IPS-20b (cell line): ENCODE results near the gene TNFSF10.

Experiments
- H3K27ac ChIP-seq: one replicate; pipeline ENCODE4 v1.5.1; 2013; ENCODE audit warnings: low read length
- H3K27me3 ChIP-seq: 2 replicates; pipeline ENCODE4 v1.6.1; 2013; ENCODE audit warnings: mild to moderate bottlenecking, low read length, inconsistent platforms; ENCODE audit not compliant: insufficient read depth
- H3K36me3 ChIP-seq: 2 replicates; pipeline ENCODE4 v1.6.1; 2013; ENCODE audit warnings: low read depth, mild to moderate bottlenecking, inconsistent platforms, low read length, moderate library complexity; ENCODE audit not compliant: insufficient read depth
- H3K4me1 ChIP-seq: 2 replicates; pipeline ENCODE4 v1.6.1; 2013; ENCODE audit warnings: mild to moderate bottlenecking, control low read depth, inconsistent platforms, low read length, moderate library complexity; ENCODE audit not compliant: insufficient read depth
- H3K4me3 ChIP-seq: 2 replicates; pipeline ENCODE4 v1.5.1; 2013; ENCODE audit warnings: mild to moderate bottlenecking, low read length, inconsistent platforms
- H3K9ac ChIP-seq: 2 replicates; pipeline ENCODE4 v1.6.1; 2013; ENCODE audit warnings: low read depth, mild to moderate bottlenecking, inconsistent platforms, low read length, moderate library complexity
- H3K9me3 ChIP-seq: 2 replicates; pipeline ENCODE4 v1.6.1; 2013; ENCODE audit warnings: mild to moderate bottlenecking, low read depth, low read length, inconsistent platforms; ENCODE audit not compliant: insufficient read depth

TNFSF10 gene

DNA sequence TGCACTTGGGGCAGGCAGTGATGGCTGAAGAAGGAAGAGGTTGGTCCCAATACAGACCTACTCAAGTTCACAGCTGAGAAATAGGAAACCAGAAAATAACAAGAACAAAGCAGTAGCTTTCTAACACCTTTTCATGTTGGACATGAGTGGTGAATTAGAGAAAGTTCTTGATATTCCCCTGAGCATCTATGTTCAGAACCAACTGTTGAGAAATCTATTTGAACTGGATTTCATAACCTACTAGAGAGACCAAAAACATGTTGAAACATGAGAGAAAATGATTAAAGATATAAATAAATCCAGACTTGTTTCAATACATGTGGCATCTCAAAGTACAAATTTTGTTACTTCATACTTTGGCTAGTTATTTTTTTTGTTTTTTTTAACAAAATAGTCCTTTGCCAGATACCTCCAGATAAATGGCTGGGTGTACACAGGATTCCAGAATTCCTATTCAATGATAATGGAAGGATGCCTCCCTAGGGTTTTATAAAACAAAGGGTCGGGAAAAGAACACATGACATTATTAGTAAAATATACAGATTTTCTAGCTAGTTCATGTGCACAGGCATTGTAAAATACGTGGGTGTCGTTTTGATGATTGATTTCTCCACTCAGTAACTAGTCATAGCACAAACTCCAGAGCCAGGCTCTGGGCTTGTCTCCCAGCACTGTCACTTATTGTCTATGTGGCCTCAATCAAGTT is 34.4 kb upstream of the TNFSF10 start:
- H3K36me3 ChIP-seq, result no peaks in the 10 kb centered on the region
- H3K27me3 ChIP-seq, result no peaks in the 10 kb centered on the region
- H3K27ac ChIP-seq, result no peak overlapping the region

DNA sequence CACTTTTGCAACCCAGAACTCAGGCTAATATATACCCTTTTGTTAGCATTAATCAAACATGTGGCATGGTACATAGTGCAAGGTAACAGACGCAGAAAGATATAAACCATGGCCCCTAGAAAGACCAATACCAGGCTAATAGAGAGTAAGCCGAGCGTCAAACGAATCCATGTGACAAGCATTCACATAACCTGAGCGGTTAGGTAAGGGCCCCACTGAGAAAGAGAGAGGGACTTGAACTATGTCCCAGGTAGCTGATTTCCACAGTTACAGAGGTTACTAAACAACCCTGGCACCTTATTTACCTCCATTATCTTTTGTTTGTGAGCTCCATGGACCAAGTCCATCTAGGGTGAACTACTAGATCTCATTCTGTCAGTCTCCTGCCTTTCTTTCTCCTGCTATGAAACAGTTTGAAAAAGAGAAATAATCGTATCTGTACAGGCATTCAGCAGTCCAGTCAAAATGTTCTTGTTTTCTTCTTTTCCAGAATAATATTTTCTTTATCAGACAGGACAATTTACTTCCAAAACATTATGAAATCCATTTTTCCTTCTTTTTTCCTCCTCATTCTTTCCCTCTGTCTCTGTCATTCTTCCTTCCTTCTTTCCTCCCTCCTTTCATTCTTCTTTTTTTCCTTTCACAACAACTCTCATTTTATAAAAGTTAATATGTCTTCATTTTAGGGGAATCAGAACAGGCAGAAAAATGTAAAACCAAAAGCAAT is 30.5 kb upstream of the TNFSF10 start:
- H3K4me1 ChIP-seq, result no peaks in the 10 kb centered on the region
- no peaks in the 10 kb centered on the region for H3K27me3 ChIP-seq
- no peaks in the 10 kb centered on the region for H3K36me3 ChIP-seq
- H3K9me3 ChIP-seq, result no peaks in the 10 kb centered on the region
- no peak overlapping the region for H3K4me3 ChIP-seq
- H3K27ac ChIP-seq, result no peak overlapping the region
- no peak overlapping the region for H3K9ac ChIP-seq

More for the DNA sequence above, 34.4 kb upstream of the TNFSF10 start:
- H3K4me1 ChIP-seq, result peaks cover 1% of the 10 kb centered on the region; the same call in 1 of the 2 replicates
- H3K9me3 ChIP-seq, result no peaks in the 10 kb centered on the region
- no peak overlapping the region for H3K9ac ChIP-seq
- no peak overlapping the region for H3K4me3 ChIP-seq

DNA sequence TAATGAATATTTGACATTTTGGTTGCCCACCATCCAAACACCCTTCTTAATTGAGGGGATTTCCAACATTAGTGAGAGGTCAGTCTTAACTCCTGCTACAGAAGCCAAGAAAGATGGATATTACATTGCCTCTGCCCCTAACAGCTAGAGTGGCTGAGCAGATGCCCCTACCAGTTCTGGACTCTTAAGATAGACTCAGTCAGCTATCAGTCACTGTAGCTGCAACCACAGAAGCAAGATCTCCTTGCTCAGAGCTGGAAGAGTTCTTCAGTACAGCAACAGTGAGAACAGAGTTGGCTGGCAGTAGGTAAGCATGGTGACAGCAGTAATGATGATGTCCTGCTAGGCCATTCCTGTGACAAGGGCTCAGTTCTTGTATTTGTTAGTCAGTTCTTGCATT is 29.4 kb upstream of the TNFSF10 start:
- H3K4me3 ChIP-seq, result no peak overlapping the region
- no peaks in the 10 kb centered on the region for H3K4me1 ChIP-seq

DNA sequence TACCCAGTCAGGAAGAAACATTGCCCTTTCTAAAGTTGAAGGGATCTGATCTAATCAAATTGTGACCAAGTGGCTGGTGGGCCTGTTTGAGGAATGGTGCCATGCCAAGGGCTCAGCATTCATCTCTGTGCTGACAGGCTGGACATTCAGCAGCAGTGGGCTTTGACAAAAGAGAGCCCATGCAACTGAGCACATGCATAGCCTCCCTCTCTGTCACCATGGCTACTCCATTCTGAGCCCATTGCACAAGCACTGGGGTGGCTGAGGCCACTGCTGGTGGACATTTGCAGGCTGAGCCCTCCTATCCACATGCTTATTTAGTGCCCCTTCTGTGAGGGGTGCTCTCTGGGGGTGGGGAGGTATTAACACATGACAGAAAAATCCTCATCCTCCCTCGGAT is 28.6 kb upstream of the TNFSF10 start:
- Histone ChIP-seq H3K4me1 (no peaks in the 10 kb centered on the region), H3K27ac (no peak overlapping the region), H3K27me3 (no peaks in the 10 kb centered on the region), H3K9me3 (no peaks in the 10 kb centered on the region), H3K36me3 (no peaks in the 10 kb centered on the region), H3K9ac (no peak overlapping the region), H3K4me3 (no peak overlapping the region)

More for the DNA sequence above, 29.4 kb upstream of the TNFSF10 start:
- Histone ChIP-seq H3K27ac (no peak overlapping the region), H3K9ac (no peak overlapping the region), H3K9me3 (no peaks in the 10 kb centered on the region), H3K27me3 (no peaks in the 10 kb centered on the region), H3K36me3 (no peaks in the 10 kb centered on the region)

DNA sequence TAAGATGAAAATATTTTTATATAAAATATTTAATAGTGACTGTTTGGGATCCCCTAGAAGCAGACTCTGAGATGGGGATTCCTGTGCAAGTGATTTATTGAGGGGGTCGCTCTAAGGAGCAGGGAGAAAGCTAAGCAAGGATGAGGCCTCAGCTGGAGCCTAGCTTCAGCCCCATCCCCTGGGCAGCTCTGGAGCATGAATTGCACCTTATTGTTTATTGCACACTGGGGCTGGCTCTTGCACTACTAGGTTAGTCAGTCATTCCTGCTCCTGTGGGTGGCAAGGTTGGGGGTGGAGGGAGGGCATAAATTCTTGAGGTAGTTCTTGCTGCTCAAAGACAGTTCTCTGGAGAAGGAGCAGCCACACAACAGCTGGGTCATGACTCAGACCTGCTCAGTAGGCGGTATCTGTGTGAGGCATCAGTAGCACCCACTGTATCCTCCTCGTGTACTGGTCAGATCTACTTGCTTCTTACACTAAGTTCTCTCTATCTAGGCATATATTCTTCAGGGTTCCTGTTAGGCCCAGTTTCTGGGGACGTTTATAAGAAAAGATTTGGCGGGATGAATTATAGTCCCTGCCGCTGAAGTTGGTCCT is 27.2 kb upstream of the TNFSF10 start:
- H3K9me3 ChIP-seq, result no peaks in the 10 kb centered on the region
- no peak overlapping the region for H3K4me3 ChIP-seq
- no peaks in the 10 kb centered on the region for H3K27me3 ChIP-seq
- H3K4me1 ChIP-seq, result no peaks in the 10 kb centered on the region
- H3K9ac ChIP-seq, result no peak overlapping the region
- no peaks in the 10 kb centered on the region for H3K36me3 ChIP-seq
- no peak overlapping the region for H3K27ac ChIP-seq

DNA sequence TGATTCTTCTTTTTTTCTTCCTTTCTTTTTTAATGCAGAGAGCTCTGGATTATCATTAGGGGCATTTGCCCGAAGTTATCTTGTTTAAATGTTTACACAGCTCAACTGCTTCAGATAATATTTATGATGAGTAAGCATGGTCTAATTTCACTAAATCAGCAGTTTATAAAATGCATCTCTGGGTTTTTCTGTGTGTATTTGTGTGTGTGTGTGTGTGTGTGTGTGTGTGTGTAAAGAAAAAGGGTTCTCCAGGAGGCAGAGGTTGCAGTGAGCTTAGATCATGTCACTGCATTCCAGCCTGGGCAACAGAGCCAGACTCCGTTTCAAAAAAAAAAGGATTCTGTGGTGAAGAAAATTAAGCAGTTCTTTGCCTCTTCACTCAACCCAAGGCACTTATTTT is 25.9 kb upstream of the TNFSF10 start:
- Histone ChIP-seq H3K36me3 (no peaks in the 10 kb centered on the region), H3K9ac (no peak overlapping the region), H3K4me1 (no peaks in the 10 kb centered on the region), H3K27ac (no peak overlapping the region), H3K9me3 (no peaks in the 10 kb centered on the region), H3K27me3 (no peaks in the 10 kb centered on the region), H3K4me3 (no peak overlapping the region)

DNA sequence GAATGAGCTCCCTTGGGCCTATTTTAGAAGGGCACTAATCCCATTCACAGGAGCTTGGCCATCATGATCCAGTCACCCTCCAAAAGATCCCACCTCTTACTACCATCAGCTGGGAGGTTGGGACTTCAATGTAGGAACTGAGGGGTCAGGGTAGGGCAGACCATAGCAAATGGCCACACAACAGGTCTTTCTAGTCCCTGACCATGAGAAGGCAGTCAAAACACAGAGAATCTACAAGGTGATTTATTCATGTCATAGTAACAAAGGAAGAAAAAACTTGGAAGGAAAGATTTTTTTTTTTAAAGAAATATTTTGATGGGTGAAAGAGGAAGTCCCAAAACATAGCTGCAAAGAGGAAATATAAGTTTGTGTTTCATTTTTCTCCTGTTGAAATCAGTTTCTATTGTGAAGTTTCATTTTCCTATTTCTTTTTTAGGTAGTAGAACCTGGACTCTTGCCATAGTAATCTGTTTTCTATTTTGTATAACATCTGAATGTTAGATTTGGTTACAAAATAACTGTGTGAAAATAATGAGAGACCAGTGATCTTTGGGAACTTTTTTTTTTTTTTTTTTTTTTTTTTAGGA is 23.5 kb upstream of the TNFSF10 start:
- Histone ChIP-seq H3K27ac (no peak overlapping the region), H3K27me3 (no peaks in the 10 kb centered on the region), H3K9me3 (no peaks in the 10 kb centered on the region), H3K9ac (no peak overlapping the region), H3K4me1 (no peaks in the 10 kb centered on the region), H3K36me3 (no peaks in the 10 kb centered on the region), H3K4me3 (no peak overlapping the region)

DNA sequence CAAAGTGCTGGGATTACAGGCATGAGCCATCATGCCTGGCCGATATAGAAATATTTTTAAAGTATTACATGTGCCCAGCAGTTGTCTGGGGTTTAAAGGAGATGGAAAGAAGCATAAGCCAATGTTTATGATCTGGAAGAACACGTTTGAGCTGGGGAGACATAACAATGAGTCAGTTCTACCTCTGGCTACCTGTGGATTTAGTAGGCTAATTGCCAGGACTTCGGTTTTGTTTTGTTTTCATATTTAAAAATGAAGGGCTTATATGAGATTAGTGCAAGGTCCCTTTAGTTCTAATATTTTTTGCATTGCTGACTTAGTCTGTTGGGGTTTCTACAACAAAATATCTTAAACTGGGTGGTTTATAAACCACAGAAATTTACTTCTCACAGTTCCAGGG is 22.9 kb upstream of the TNFSF10 start:
- Histone ChIP-seq H3K9me3 (no peaks in the 10 kb centered on the region), H3K4me1 (no peaks in the 10 kb centered on the region), H3K27ac (no peak overlapping the region), H3K27me3 (no peaks in the 10 kb centered on the region), H3K36me3 (no peaks in the 10 kb centered on the region), H3K4me3 (no peak overlapping the region), H3K9ac (no peak overlapping the region)

DNA sequence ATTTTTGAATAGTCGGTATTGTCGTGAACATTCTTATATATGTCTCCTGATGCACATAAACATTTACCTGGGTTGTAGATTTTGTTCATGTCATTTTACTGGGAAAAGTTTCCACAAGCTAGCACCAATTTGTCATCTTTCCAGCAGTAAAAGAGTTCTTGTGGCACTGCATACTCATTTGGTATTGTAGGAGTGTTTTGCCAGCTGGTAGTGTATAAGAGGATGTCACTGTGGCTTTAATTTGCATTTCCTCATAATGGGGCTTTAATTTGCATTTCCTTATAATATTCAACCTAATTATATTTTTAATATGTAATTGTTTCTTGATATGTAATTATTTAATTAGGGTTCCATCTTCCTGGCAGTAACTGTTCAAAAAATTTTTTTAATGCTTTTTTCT is 21.2 kb upstream of the TNFSF10 start:
- Histone ChIP-seq H3K9ac (no peak overlapping the region), H3K4me3 (no peak overlapping the region), H3K4me1 (no peaks in the 10 kb centered on the region), H3K27ac (no peak overlapping the region), H3K36me3 (no peaks in the 10 kb centered on the region), H3K9me3 (no peaks in the 10 kb centered on the region), H3K27me3 (no peaks in the 10 kb centered on the region)

DNA sequence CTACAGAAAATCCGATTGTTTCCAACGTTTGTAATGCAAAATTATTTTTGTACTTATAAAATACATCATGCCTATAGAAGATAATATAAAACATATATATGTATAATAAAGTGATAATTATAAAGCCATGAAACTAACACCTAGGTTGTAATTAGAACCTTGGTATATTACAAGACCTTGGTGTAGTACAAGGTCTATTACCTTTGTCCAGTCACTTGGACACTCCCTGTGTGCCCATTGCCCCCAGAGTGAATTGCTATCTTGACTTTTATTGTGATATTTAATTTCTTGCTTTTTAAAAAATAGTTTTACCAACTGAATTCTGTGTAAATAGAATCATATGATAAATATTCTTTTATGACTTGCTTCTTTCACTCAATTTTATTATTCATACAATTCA is 20.7 kb upstream of the TNFSF10 start:
- H3K27ac ChIP-seq, result no peak overlapping the region
- no peaks in the 10 kb centered on the region for H3K36me3 ChIP-seq
- no peaks in the 10 kb centered on the region for H3K27me3 ChIP-seq

DNA sequence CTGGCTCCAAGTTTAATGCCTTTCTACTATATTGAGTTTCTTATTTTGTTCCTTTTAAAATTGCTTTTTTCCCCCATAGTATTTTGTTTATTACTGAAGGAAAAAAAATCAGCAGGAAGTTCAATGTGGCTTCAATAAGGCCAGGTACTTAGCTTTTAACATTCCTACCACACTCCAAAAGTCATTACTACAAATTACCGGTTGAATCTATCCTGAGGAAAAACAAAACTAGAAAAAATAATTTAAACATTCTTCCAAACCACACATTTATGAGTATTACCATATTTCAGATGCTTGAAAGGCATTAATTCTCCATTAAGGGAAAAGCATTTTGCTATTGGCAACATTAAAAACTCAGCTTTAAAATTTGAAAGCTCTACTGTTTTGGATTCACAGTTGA is 20.2 kb upstream of the TNFSF10 start:
- Histone ChIP-seq H3K9ac (no peak overlapping the region), H3K27ac (no peak overlapping the region), H3K36me3 (no peaks in the 10 kb centered on the region), H3K27me3 (no peaks in the 10 kb centered on the region), H3K4me1 (no peaks in the 10 kb centered on the region), H3K4me3 (no peak overlapping the region), H3K9me3 (no peaks in the 10 kb centered on the region)

More for the DNA sequence above, 20.7 kb upstream of the TNFSF10 start:
- Histone ChIP-seq H3K4me3 (no peak overlapping the region), H3K9me3 (no peaks in the 10 kb centered on the region), H3K9ac (no peak overlapping the region), H3K4me1 (no peaks in the 10 kb centered on the region)
